Esophagus muscularis mucosa (tissue), 4 donors: ENCODE measurements around the gene BAIAP2. TPM values are rescaled to one million over a fixed set of nuclear protein-coding genes. Genes with fewer than 3 reads are reported as not detected.

Experiments
- DNase-seq: peaks from one replicate; pipeline ENCODE4 v3.0.0-alpha.2; 2017; ENCODE audit errors: extremely low spot score
- H3K27ac ChIP-seq, 4 donors: fragments of 200-600 bp; sonication (generic); replicated peaks in 1 of 4; 1 replicate in 3 of 4; 2 replicates in 1 of 4; pipeline ENCODE4 v1.5.1; 2016 to 2019; ENCODE audit warnings: mild to moderate bottlenecking in 1 of 4
- H3K27me3 ChIP-seq, 4 donors: fragments of 200-600 bp; sonication (generic); one replicate each; pipeline versions ENCODE4 v1.5.1 to v1.6.0; 2016 to 2019
- H3K36me3 ChIP-seq, 4 donors: fragments of 200-600 bp; sonication (generic); one replicate each; pipeline ENCODE4 v1.5.1; 2016 to 2019
- H3K4me1 ChIP-seq, 4 donors: fragments of 200-600 bp; sonication (generic); one replicate each; pipeline ENCODE4 v1.5.1; 2016 to 2019
- H3K4me3 ChIP-seq, 4 donors: fragments of 200-600 bp; sonication (generic); 1 replicate in 2 of 4; 2 replicates in 2 of 4; pipeline ENCODE4 v1.5.1; 2016 to 2019; ENCODE audit warnings: mild to moderate bottlenecking in 4 of 4, moderate library complexity in 1 of 4
- H3K9me3 ChIP-seq, 4 donors: fragments of 200-600 bp; sonication (generic); 1 replicate in 3 of 4; 2 replicates in 1 of 4; pipeline ENCODE4 v1.5.1; 2016 to 2019
- EP300 ChIP-seq: sonication (generic); formaldehyde crosslinking; IDR thresholded peaks from one replicate; pipeline ENCODE4 v1.6.1; 2017; ENCODE audit warnings: antibody characterized with exemption
- POLR2A ChIP-seq: fragments of 450-650 bp; IDR thresholded peaks from one replicate; pipeline ENCODE4 v1.6.1; 2017; ENCODE audit warnings: antibody characterized with exemption, moderate library complexity, mild to moderate bottlenecking, low read depth
- POLR2AphosphoS5 ChIP-seq, 2 donors: sonication (generic); formaldehyde crosslinking; IDR thresholded peaks; one replicate each; pipeline ENCODE4 v1.6.1; 2017; ENCODE audit warnings: antibody characterized with exemption in 2 of 2
- WGBS: methylation state at CpG from one replicate; pipeline ENCODE4 v1.1.5; 2018; 5-methylcytosine and 5-hydroxymethylcytosine counted together
- intact Hi-C: fragments of 100-400 bp; cut with DNase I; formaldehyde crosslinking; loops from one replicate; pipeline ENCODE4 v1.15.1; 2023
- total RNA-seq, 4 donors: library from RNA; depleted of rRNA; stranded (reverse); fragments of >200 nt; gene quantifications; one replicate each; pipeline versions ENCODE4 v1.1.0 to v1.2.1, GENCODE V29; 2016
- TF ChIP-seq, protein P1 (sequence below), 3 experiments: fragments of 200-600 bp in 2 of 3; fragments of 450-650 bp in 1 of 3; sonication (generic) in 2 of 3; IDR thresholded peaks; one replicate each; pipeline ENCODE4 v1.5.1; 2017 to 2019; ENCODE audit warnings: antibody characterized with exemption in 3 of 3, mild to moderate bottlenecking in 2 of 3, moderate library complexity in 1 of 3

BAIAP2 gene
- total RNA-seq, 4 donors from 2014 or later = 31.1 to 54.5 (median 36.7) TPM

DNA sequence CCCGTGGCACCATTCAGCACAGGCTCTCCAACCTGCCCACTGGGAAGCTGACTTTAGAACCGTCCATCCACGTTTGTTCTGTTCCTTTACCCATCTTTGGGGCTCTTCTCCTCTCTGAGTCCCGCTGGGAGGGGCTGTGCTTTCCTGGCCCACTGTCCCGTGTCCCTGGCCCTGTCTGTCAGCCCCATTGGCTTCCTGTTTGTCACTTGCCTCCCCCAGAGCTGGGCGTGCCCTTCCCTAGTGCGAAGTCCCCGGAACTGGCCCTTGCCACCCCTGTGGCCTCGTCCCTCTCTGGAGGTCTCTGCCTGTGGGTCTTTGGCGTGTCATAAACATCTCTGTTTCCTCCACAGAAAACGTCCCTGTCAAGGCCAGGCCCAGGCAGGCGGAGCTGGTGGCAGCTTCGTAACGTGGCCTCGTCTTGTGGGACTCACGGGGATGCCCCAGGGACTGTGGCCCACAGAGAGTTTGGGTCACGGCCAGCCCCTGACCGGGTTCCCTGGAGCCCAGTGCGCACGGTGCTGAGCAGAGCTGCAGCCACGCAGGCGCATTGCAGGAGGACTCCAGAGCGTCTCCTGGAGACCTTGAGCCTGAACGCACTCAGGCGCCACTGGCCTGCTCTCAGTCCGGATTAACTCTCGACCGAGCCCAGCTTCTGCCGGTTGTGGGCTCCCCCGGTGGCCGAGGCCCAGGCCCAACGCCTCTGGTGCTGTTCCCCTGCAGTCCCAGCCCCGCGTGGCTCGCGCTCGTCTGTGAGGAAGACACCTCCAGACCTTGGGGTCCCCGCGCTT is 36.0 kb upstream of the BAIAP2 start:
- 85% methylated on average over 24 of the region's 39 CpGs for WGBS
- intact Hi-C loops = no loop called here
- Histone ChIP-seq H3K4me3 (no peak overlapping the region), H3K27ac (no peak overlapping the region), H3K36me3 (peaks cover 54 to 65% (median 60%) of the 10 kb centered on the region in 4 donors), H3K27me3 (peaks cover 2 to 13% (median 11%) of the 10 kb centered on the region in 4 donors), H3K9me3 (no peaks in the 10 kb centered on the region), H3K4me1 (peaks cover 14 to 39% (median 30%) of the 10 kb centered on the region in 4 donors)
- TF ChIP-seq, protein P1, sequence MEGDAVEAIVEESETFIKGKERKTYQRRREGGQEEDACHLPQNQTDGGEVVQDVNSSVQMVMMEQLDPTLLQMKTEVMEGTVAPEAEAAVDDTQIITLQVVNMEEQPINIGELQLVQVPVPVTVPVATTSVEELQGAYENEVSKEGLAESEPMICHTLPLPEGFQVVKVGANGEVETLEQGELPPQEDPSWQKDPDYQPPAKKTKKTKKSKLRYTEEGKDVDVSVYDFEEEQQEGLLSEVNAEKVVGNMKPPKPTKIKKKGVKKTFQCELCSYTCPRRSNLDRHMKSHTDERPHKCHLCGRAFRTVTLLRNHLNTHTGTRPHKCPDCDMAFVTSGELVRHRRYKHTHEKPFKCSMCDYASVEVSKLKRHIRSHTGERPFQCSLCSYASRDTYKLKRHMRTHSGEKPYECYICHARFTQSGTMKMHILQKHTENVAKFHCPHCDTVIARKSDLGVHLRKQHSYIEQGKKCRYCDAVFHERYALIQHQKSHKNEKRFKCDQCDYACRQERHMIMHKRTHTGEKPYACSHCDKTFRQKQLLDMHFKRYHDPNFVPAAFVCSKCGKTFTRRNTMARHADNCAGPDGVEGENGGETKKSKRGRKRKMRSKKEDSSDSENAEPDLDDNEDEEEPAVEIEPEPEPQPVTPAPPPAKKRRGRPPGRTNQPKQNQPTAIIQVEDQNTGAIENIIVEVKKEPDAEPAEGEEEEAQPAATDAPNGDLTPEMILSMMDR (IDR thresholded peaks at IDR 0.05) = no peak
- TF ChIP-seq POLR2AphosphoS5 (IDR thresholded peaks at IDR 0.05) (no peak), EP300 (no peak), POLR2A (no peak)
- no peak for DNase-seq

DNA sequence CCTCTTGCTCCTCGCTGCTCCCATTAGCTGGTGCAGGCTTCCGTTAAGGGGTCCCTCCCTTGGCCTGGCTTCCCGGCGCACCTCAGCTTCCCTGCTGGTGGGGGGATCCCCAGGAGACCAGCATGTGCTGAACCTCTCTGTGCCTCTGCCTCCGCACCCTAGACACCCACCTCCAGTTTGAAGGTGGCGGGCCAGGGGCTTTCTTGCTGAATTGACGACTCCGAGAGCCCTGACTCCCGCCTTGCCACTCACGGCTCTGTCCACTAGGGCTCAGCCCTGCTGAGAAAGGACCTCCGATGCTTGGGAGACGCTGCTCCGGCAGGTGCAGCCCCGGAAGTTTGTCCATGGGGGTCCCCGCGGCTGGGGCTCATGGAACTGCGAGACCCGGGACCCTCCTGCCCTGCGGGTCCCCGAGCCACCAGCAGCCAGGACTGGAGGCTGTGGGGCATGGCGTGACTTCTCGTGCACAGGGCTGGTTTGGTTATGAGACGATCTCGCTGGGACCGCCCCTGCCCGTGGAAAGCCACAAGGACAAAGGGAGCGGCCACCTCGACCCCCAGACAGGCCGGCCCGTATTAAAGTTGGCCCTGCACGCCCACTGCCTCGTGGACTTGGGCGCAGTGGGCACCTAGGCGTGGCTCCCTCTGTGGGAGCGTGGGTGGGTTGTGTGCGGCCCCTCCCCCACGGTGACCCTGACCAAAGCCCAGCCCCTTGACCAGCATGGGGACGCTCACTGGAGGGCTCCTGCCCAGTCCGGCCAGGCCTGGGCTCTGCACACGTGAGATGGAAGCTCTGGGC is 35.2 kb upstream of the BAIAP2 start:
- H3K27me3 ChIP-seq = peaks cover 2 to 20% (median 19%) of the 10 kb centered on the region in 4 donors
- no peaks in the 10 kb centered on the region for H3K9me3 ChIP-seq
- intact Hi-C loops = no loop called here
- 91% methylated on average over 19 of the region's 40 CpGs for WGBS
- H3K27ac ChIP-seq = no peak overlapping the region
- H3K36me3 ChIP-seq = peaks cover 51 to 59% (median 57%) of the 10 kb centered on the region in 4 donors
- no peak for DNase-seq
- no peak overlapping the region for H3K4me3 ChIP-seq
- TF ChIP-seq, protein P1 (IDR thresholded peaks at IDR 0.05) = no peak
- TF ChIP-seq EP300 (no peak), POLR2AphosphoS5 (IDR thresholded peaks at IDR 0.05) (no peak), POLR2A (no peak)
- peaks cover 18 to 41% (median 32%) of the 10 kb centered on the region in 4 donors for H3K4me1 ChIP-seq

DNA sequence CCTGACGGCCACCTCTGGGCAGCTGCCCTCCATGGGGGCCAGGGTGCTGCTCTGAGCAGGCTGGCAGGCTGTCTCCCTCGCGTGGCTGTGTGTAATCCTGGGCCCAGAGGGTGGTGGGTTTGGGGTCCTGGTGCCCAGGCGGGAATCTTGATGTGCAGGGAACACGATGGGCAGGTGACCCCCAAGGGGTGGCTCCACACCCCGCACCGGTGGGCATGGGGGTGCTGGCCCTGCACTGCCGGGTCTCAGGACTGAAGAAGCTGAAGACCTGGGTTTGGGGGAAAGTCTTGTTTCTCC is 34.7 kb upstream of the BAIAP2 start:
- H3K9me3 ChIP-seq = no peaks in the 10 kb centered on the region
- no peak overlapping the region for H3K4me3 ChIP-seq
- H3K36me3 ChIP-seq = peaks cover 48 to 54% (median 52%) of the 10 kb centered on the region in 4 donors
- no peak for DNase-seq
- peaks cover 2 to 26% (median 19%) of the 10 kb centered on the region in 4 donors for H3K27me3 ChIP-seq
- TF ChIP-seq EP300 = no peak
- TF ChIP-seq, protein P1 (IDR thresholded peaks at IDR 0.05) = no peak
- no peak for TF ChIP-seq POLR2A
- TF ChIP-seq POLR2AphosphoS5 (IDR thresholded peaks at IDR 0.05) = no peak
- WGBS = no CpG with 5 or more reads among the region's 8 CpGs
- no peak overlapping the region for H3K27ac ChIP-seq
- peaks cover 18 to 42% (median 32%) of the 10 kb centered on the region in 4 donors for H3K4me1 ChIP-seq
- intact Hi-C loops = no loop called here

DNA sequence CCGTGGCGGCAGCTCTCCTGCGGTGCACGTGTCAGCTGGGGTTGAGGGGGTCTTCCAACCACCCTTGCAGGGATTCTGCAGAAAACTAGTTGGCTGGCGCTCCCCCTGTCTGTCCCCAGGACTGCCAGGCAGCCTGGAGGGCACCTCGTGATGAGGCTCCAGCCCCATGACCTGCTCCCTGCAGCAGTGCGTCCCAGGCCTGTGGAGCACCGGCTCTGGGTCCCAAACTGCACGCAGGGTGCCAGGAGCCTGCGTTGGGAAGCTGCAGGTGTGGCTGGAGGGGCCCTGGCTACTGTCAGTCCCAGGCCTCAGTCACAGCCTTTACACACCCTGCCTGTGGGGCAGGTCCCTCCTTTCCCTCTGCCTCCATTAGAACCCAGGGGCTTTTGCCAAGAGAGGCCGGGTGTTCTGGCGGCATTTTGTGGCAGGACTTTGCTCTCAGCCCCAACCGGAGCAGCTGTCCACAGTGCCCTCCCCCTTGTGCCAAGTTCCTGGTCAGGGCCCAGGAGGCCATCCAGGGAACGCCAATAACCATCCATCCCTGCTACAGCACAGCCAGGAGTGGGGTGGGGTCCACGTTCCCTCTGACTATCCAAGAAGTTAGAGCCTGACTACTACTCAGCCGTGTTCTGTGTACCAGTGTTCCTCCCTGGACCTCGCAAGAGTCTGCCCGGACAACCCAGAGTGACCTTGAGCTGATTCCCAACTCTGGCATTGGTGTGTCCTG is 34.2 kb upstream of the BAIAP2 start:
- Histone ChIP-seq H3K4me1 (peaks cover 18 to 42% (median 32%) of the 10 kb centered on the region in 4 donors), H3K27ac (no peak overlapping the region), H3K36me3 (peaks cover 43 to 48% (median 46%) of the 10 kb centered on the region in 4 donors), H3K9me3 (no peaks in the 10 kb centered on the region), H3K4me3 (no peak overlapping the region), H3K27me3 (peaks cover 2 to 31% (median 19%) of the 10 kb centered on the region in 4 donors)
- 70% methylated on average over 9 of the region's 18 CpGs for WGBS
- no peak for TF ChIP-seq POLR2A
- TF ChIP-seq, protein P1 (IDR thresholded peaks at IDR 0.05) = no peak
- no peak for TF ChIP-seq POLR2AphosphoS5 (IDR thresholded peaks at IDR 0.05)
- intact Hi-C loops = no loop called here
- no peak for DNase-seq
